Chondrocyte (in vitro differentiated cells): ENCODE measurements around the gene CDC42EP1. TPM values are rescaled to one million over a fixed set of nuclear protein-coding genes. Genes with fewer than 3 reads are reported as not detected.
"Not testable (repeated sequence)": the region's sequence is repeated elsewhere in the genome, so short reads cannot be mapped to it uniquely, and the experiment has no call there.

Experiments used
- DNase-seq: peaks from one replicate; pipeline ENCODE4 v3.0.0; 2021; ENCODE audit warnings: mixed read lengths, low spot score
- H3K27ac Mint-ChIP-seq: one replicate; pipeline ENCODE4 v1.8.0; 2021; ENCODE audit warnings: mild to moderate bottlenecking, moderate library complexity, mixed read lengths; ENCODE audit not compliant: unreplicated experiment
- H3K27me3 Mint-ChIP-seq: 2 replicates; pipeline ENCODE4 v1.8.0; 2021; ENCODE audit warnings: low read depth, mixed read lengths
- H3K36me3 Mint-ChIP-seq: 2 replicates; pipeline ENCODE4 v1.8.0; 2021; ENCODE audit warnings: low read depth, mixed read lengths
- H3K4me1 Mint-ChIP-seq: 2 replicates; pipeline ENCODE4 v1.8.0; 2021; ENCODE audit warnings: low read depth, mild to moderate bottlenecking, mixed read lengths
- H3K4me3 Mint-ChIP-seq: one replicate; pipeline ENCODE4 v1.8.0; 2021; ENCODE audit warnings: mild to moderate bottlenecking, moderate library complexity, mixed read lengths; ENCODE audit not compliant: unreplicated experiment
- H3K9me3 Mint-ChIP-seq: 2 replicates; pipeline ENCODE4 v1.8.0; 2021; ENCODE audit warnings: low read depth, mixed read lengths
- CTCF ChIP-seq: fragments of 200-600 bp; sonication (generic); IDR thresholded peaks from 2 replicates; pipeline ENCODE4 v1.5.0; 2021; ENCODE audit warnings: antibody characterized with exemption, mild to moderate bottlenecking, moderate library complexity
- total RNA-seq: library from RNA; stranded (reverse); gene quantifications from 3 replicates; pipeline ENCODE4 v1.2.1, GENCODE V29; 2021

CDC42EP1 gene
- total RNA-seq, 1 donor from 2014 or later = 155 TPM

GRCh38 chr22:37607935-37608476 lies 47.7 kb downstream of the CDC42EP1 start:
- no peaks in the 10 kb centered on the region for H3K9me3 Mint-ChIP-seq
- peak overlapping the region; percentile 83 for H3K4me3 Mint-ChIP-seq
- DNase-seq = no peak
- H3K36me3 Mint-ChIP-seq = no peaks in the 10 kb centered on the region
- peaks cover 33% of the 10 kb centered on the region for H3K4me1 Mint-ChIP-seq
- H3K27ac Mint-ChIP-seq = peak overlapping the region; percentile 99
- H3K27me3 Mint-ChIP-seq = no peaks in the 10 kb centered on the region
- TF ChIP-seq CTCF = no peak

GRCh38 chr22:37608477-37609239 lies 48.4 kb downstream of the CDC42EP1 start, which contains the start of gene GGA1:
GGA1 (plus strand) TSS chr22:37608834; CDS start chr22:37608861, 27 bp downstream.
- Mint-ChIP-seq H3K27me3 (no peaks in the 10 kb centered on the region), H3K4me1 (peaks cover 39% of the 10 kb centered on the region), H3K9me3 (no peaks in the 10 kb centered on the region), H3K4me3 (peak within 1 kb of the TSS; percentile 88), H3K36me3 (no peaks in the 10 kb centered on the region), H3K27ac (peak within 1 kb of the TSS; percentile 99)
- no peak for DNase-seq
- no peak for TF ChIP-seq CTCF

- H3K9me3 Mint-ChIP-seq = no peaks in the 10 kb centered on the region
- H3K27ac Mint-ChIP-seq = peak overlapping the region; percentile 93
- H3K4me3 Mint-ChIP-seq = peak overlapping the region; percentile 88
- H3K36me3 Mint-ChIP-seq = no peaks in the 10 kb centered on the region
- DNase-seq = no peak
- no peak for TF ChIP-seq CTCF
- H3K27me3 Mint-ChIP-seq = no peaks in the 10 kb centered on the region
- peaks cover 39% of the 10 kb centered on the region for H3K4me1 Mint-ChIP-seq
Observed at GRCh38 chr22:37609240-37610152, 49.2 kb downstream of the CDC42EP1 start.

GRCh38 chr22:37610153-37610475 lies 49.8 kb downstream of the CDC42EP1 start:
- Mint-ChIP-seq H3K4me1 (peaks cover 39% of the 10 kb centered on the region), H3K4me3 (peak overlapping the region; percentile 88), H3K27ac (peak overlapping the region; percentile 93)
- DNase-seq, H3K27me3 Mint-ChIP-seq, H3K36me3 Mint-ChIP-seq, H3K9me3 Mint-ChIP-seq: not testable (repeated sequence)

GRCh38 chr22:37610480-37611129 lies 50.3 kb downstream of the CDC42EP1 start:
- H3K36me3 Mint-ChIP-seq = no peaks in the 10 kb centered on the region
- H3K4me3 Mint-ChIP-seq = peak overlapping the region; percentile 88
- H3K4me1 Mint-ChIP-seq = peaks cover 39% of the 10 kb centered on the region
- H3K27ac Mint-ChIP-seq = no peak overlapping the region
- H3K27me3 Mint-ChIP-seq = no peaks in the 10 kb centered on the region
- TF ChIP-seq CTCF = no peak
- no peak for DNase-seq
- no peaks in the 10 kb centered on the region for H3K9me3 Mint-ChIP-seq
